MM.1S (cell line): Measurements from ENCODE around the gene CDC20B.

Experiments
- DNase-seq: peaks from one replicate; pipeline ENCODE4 v3.0.0-alpha.2; 2015
- H2AFZ ChIP-seq: fragments of 300-600 bp; sonication (generic); 2 replicates; pipeline ENCODE4 v1.6.0; 2016; ENCODE audit warnings: antibody characterized with exemption, low read length
- H3F3A ChIP-seq: fragments of 300-600 bp; sonication (generic); 2 replicates; pipeline ENCODE4 v1.6.1; 2016; ENCODE audit warnings: mild to moderate bottlenecking, antibody characterized with exemption, low read length, moderate library complexity, mixed read lengths; ENCODE audit not compliant: insufficient read depth
- H3K27ac ChIP-seq: fragments of 300-600 bp; sonication (generic); 2 replicates; pipeline ENCODE4 v1.5.1; 2016; ENCODE audit warnings: mild to moderate bottlenecking, low read length
- H3K27me3 ChIP-seq: fragments of 300-600 bp; sonication (generic); replicated peaks from 2 replicates; pipeline ENCODE4 v1.6.0; 2016; ENCODE audit warnings: low read length; ENCODE audit not compliant: insufficient read depth
- H3K36me3 ChIP-seq: fragments of 300-600 bp; sonication (generic); replicated peaks from 2 replicates; pipeline ENCODE4 v1.6.1; 2016; ENCODE audit warnings: mild to moderate bottlenecking, low read length, mixed read lengths; ENCODE audit not compliant: insufficient read depth
- H3K4me1 ChIP-seq: fragments of 300-600 bp; sonication (generic); 2 replicates; pipeline ENCODE4 v1.6.1; 2016; ENCODE audit warnings: low read length, mixed read lengths
- H3K4me2 ChIP-seq: fragments of 300-600 bp; sonication (generic); 2 replicates; pipeline ENCODE4 v1.6.0; 2016; ENCODE audit warnings: low read depth, low read length
- H3K4me3 ChIP-seq: fragments of 300-600 bp; sonication (generic); 2 replicates; pipeline ENCODE4 v1.5.1; 2016; ENCODE audit warnings: low read length, mixed read lengths
- H3K79me2 ChIP-seq: fragments of 300-600 bp; sonication (generic); 2 replicates; pipeline ENCODE4 v1.6.1; 2016; ENCODE audit warnings: mixed run types, low read length, mixed read lengths
- H3K9ac ChIP-seq: fragments of 300-600 bp; sonication (generic); 2 replicates; pipeline ENCODE4 v1.6.1; 2016; ENCODE audit warnings: low read length, mixed read lengths
- H3K9me2 ChIP-seq: fragments of 300-600 bp; sonication (generic); replicated peaks from 2 replicates; pipeline ENCODE4 v1.6.1; 2016; ENCODE audit warnings: mild to moderate bottlenecking, low read length, mixed read lengths; ENCODE audit not compliant: insufficient read depth
- H3K9me3 ChIP-seq: fragments of 300-600 bp; sonication (generic); replicated peaks from 2 replicates; pipeline ENCODE4 v1.6.1; 2016; ENCODE audit warnings: mild to moderate bottlenecking, low read length, mixed read lengths; ENCODE audit not compliant: insufficient read depth
- H4K20me1 ChIP-seq: fragments of 300-600 bp; sonication (generic); 2 replicates; pipeline ENCODE4 v1.6.1; 2016; ENCODE audit warnings: mild to moderate bottlenecking, low read length, moderate library complexity, mixed read lengths; ENCODE audit not compliant: insufficient read depth
- EZH2 ChIP-seq: fragments of 300-600 bp; sonication (generic); optimal IDR thresholded peaks from 2 replicates; pipeline ENCODE3; 2017; ENCODE audit warnings: low read depth, mild to moderate bottlenecking, antibody characterized with exemption, low read length, mixed read lengths
- EZH2phosphoT487 ChIP-seq: fragments of 300-600 bp; sonication (generic); IDR thresholded peaks from 2 replicates; pipeline ENCODE4 v1.6.1; 2018; ENCODE audit warnings: antibody characterized with exemption, low read length
- TF ChIP-seq, protein P1 (sequence below): fragments of 300-600 bp; sonication (generic); IDR thresholded peaks from 2 replicates; pipeline ENCODE4 v1.5.1; 2016; ENCODE audit warnings: antibody characterized with exemption, low read length, mixed read lengths

Gene CDC20B

DNA sequence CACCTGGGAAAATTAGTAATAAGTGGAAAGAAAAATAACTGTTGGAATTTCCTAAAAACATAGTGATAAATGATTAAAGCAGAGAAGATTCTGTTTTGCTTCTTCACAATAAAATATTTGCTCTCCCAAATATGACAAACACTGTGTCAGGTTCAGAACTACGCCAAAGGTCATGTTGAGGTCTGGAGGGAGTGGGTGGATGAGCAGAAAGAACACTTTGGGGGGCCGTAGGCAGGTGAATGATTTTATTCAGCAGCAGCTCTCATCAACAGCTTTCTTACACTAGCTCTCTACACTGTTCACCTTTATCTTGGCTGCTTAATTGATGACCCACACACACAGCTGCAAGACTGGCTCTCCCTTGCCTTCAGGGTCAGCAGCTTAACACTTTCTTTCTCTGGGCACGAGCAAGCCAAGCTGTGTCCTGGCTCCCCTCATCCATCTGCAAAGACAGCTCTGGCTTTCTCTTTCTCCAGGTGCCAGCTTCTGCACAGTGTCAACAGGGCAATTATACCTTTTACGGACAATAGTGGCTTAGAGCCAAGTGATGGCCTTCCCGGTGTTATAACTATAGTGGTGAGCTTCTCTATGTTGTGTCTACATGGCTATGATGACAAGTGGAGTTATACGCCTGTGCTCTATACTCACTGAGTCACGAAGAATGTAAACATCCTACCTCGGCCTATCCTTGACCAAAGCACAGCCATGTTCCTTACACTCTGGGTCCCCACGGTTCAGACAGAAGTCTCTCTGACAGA, 31.9 kb downstream of the CDC20B start:
- no peaks in the 10 kb centered on the region for H3K79me2 ChIP-seq
- no peak overlapping the region for H2AFZ ChIP-seq
- H3K36me3 ChIP-seq = no peaks in the 10 kb centered on the region
- no peak overlapping the region for H3K9ac ChIP-seq
- no peak overlapping the region for H3K4me3 ChIP-seq
- no peaks in the 10 kb centered on the region for H4K20me1 ChIP-seq
- H3K27me3 ChIP-seq = no peaks in the 10 kb centered on the region
- no peak for DNase-seq
- no peaks in the 10 kb centered on the region for H3K9me3 ChIP-seq
- TF ChIP-seq, protein P1, sequence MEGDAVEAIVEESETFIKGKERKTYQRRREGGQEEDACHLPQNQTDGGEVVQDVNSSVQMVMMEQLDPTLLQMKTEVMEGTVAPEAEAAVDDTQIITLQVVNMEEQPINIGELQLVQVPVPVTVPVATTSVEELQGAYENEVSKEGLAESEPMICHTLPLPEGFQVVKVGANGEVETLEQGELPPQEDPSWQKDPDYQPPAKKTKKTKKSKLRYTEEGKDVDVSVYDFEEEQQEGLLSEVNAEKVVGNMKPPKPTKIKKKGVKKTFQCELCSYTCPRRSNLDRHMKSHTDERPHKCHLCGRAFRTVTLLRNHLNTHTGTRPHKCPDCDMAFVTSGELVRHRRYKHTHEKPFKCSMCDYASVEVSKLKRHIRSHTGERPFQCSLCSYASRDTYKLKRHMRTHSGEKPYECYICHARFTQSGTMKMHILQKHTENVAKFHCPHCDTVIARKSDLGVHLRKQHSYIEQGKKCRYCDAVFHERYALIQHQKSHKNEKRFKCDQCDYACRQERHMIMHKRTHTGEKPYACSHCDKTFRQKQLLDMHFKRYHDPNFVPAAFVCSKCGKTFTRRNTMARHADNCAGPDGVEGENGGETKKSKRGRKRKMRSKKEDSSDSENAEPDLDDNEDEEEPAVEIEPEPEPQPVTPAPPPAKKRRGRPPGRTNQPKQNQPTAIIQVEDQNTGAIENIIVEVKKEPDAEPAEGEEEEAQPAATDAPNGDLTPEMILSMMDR = no peak
- no peak for TF ChIP-seq EZH2phosphoT487
- TF ChIP-seq EZH2 = no peak
- H3K27ac ChIP-seq = no peak overlapping the region
- no peaks in the 10 kb centered on the region for H3K4me1 ChIP-seq
- no peaks in the 10 kb centered on the region for H3K9me2 ChIP-seq
- H3F3A ChIP-seq = no peaks in the 10 kb centered on the region
- H3K4me2 ChIP-seq = no peak overlapping the region

DNA sequence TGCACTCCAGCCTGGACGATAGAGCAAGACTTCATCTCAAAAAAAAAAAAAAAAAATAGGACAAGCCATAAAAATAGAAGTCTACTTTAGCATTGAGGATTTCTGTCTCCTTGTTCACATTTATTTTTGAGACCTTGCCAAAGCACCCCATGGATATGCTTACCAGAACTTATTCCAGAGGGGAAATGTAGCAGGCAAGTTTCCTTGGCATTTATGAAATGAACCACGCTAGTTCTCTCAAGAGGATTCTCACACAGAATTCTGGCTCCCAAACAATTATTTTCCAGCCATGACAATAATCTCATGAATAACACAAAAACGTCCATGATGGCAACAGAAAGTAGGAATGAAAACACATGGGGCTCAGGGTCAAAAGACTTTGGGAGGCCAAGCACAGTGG, 36.5 kb downstream of the CDC20B start:
- H3K9ac ChIP-seq = no peak overlapping the region
- no peaks in the 10 kb centered on the region for H3K36me3 ChIP-seq
- H3K4me3 ChIP-seq = no peak overlapping the region
- H3K27ac ChIP-seq = no peak overlapping the region
- H3K9me3 ChIP-seq = no peaks in the 10 kb centered on the region
- H3K9me2 ChIP-seq = no peaks in the 10 kb centered on the region
- TF ChIP-seq EZH2phosphoT487 = no peak
- TF ChIP-seq, protein P1 = no peak
- TF ChIP-seq EZH2 = no peak
- no peaks in the 10 kb centered on the region for H3K79me2 ChIP-seq
- no peak overlapping the region for H2AFZ ChIP-seq
- no peak overlapping the region for H3K4me2 ChIP-seq
- H3F3A ChIP-seq = no peaks in the 10 kb centered on the region
- no peak for DNase-seq
- no peaks in the 10 kb centered on the region for H4K20me1 ChIP-seq
- no peaks in the 10 kb centered on the region for H3K27me3 ChIP-seq
- H3K4me1 ChIP-seq = no peaks in the 10 kb centered on the region

DNA sequence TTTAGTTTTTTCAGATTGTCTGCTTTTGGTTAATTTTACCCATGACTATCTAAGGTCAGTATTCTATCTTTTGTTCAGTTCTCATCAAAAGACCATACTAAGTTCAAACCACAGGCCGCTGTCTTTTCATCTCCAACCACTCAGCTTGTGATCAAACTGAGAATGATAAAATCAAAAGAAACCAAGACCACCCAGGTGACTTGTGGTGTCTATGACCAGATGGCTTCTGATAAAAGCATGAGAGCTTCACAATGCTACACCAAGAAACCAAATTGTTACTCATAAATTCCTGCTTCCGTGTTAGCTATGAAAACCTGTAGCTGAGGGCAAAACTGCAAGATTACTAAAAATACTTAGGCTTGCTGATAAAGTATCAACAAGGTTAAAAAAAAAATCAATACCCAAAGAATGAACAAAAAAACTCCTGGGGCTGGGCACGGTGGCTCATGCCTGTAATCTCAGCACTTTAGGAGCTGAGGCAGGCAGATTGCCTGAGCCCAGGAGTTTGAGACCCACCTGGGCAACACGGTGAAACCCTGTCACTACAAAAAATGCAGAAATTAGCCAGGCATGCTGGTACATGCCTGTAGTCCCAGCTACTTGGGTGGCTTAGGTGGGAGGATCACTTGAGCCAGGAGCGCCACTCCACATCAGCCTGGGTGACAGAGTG, 38.8 kb downstream of the CDC20B start:
- Histone ChIP-seq H3K36me3 (no peaks in the 10 kb centered on the region), H3K9ac (no peak overlapping the region), H3K4me1 (no peaks in the 10 kb centered on the region), H3K4me2 (no peak overlapping the region), H3K79me2 (no peaks in the 10 kb centered on the region), H3K4me3 (no peak overlapping the region), H3F3A (no peaks in the 10 kb centered on the region), H3K9me2 (no peaks in the 10 kb centered on the region), H3K9me3 (no peaks in the 10 kb centered on the region), H3K27ac (no peak overlapping the region), H4K20me1 (no peaks in the 10 kb centered on the region), H3K27me3 (no peaks in the 10 kb centered on the region), H2AFZ (no peak overlapping the region)
- TF ChIP-seq EZH2 = no peak
- DNase-seq = no peak

DNA sequence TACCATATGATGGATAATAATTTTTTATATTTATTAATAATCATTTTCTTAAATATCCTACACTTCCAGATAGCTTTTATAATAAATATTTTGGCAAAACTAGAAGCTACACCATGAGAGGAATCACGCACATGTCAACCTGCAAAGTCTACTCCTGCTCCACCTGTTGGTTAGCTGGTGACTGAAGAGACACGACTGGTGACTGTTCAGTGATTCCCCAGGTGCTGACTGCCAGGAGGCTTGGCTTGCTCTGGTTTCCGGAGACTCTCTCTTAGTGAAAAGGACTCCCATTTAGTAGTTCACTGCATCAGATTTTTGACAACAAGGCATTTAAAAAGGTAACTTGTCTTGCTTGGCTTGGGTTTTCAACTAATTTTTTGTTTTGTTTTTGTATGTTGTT, 49.6 kb downstream of the CDC20B start:
- H3K9me2 ChIP-seq = no peaks in the 10 kb centered on the region
- H3K27me3 ChIP-seq = no peaks in the 10 kb centered on the region
- H3K4me2 ChIP-seq = no peak overlapping the region
- no peak overlapping the region for H3K27ac ChIP-seq
- no peaks in the 10 kb centered on the region for H3F3A ChIP-seq
- H3K79me2 ChIP-seq = no peaks in the 10 kb centered on the region
- H3K9ac ChIP-seq = no peak overlapping the region
- no peak overlapping the region for H3K4me3 ChIP-seq
- no peak for TF ChIP-seq EZH2phosphoT487
- no peak for TF ChIP-seq EZH2
- TF ChIP-seq, protein P1 = no peak
- no peak overlapping the region for H2AFZ ChIP-seq
- DNase-seq = no peak
- H3K9me3 ChIP-seq = no peaks in the 10 kb centered on the region
- no peaks in the 10 kb centered on the region for H4K20me1 ChIP-seq
- peaks cover 8% of the 10 kb centered on the region for H3K4me1 ChIP-seq
- no peaks in the 10 kb centered on the region for H3K36me3 ChIP-seq
